HG02885 (cell line): ENCODE results near the gene ZC3H13.

Experiments
- ATAC-seq: cut with Tn5 transposase; IDR thresholded peaks from one replicate; pipeline ENCODE4 v1.9.1; 2021; ENCODE audit warnings: mild to moderate bottlenecking; ENCODE audit not compliant: unreplicated experiment, poor library complexity

The ZC3H13 gene

DNA sequence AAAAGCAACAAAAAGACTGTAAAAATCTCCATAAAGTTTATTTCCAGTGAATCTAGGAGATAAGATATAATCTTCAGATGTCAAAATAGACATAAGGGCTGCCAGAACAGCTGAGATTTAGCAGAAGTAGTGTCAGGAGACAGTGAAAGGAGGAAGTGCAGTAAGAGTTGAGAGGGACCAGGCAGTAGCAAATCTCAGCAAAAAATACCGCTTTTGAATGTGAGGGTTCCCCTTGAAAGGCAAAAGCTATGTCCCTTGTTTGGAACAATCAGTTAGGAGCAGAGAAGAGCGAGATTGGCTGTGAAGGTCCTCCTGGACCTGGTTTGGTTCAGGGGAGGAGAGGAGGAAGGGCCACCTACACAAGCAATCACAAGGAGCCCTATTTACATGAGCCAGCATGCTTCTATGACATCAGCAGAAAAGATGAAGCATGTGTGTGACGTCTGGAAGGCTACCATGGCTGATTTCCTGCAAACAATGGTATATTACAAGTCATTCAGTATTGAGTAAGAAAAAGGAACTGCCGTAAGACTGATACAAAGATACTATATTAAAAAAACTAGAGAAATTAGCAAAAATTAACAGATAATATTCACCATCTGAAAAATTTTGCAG lies 102.1 kb downstream of the ZC3H13 start:
- no peak for ATAC-seq

DNA sequence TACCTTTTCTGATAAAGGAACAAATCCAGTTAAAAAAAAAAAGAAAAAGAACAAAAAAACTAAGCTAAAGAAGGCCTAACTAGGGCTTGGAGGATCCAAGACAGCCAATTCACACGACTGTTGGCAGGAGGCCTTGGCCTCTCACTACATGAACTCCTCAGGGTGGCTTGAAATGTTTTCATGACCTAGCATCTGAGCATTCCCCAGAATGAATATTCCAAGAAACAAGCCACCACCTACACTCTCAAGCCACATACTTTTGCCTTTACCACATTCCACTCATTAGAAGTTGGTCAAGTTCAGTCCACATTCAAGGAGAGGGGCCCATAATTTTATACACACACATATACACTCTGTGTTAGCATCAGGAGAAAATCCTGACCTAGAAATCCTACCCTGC lies 103.4 kb downstream of the ZC3H13 start:
- ATAC-seq = no peak

DNA sequence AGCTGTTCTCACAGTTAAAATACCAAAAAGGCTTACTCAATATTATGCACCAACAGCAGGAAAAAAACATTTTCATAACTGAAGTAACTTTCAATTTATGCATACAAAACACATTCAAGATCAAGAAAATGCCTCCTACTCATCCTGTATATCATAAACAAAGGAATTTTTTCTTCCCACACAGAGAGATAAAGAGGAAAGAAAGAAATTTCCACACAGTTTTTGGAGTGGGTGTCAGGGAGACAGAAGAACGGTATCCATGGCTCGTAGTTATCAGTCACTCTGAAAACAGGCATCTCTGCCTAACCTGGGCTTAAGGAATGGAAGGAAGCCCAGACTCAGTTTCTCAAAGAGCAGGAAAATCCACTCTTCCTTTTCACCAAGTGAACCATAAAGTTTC lies 108.6 kb downstream of the ZC3H13 start:
- no peak for ATAC-seq

DNA sequence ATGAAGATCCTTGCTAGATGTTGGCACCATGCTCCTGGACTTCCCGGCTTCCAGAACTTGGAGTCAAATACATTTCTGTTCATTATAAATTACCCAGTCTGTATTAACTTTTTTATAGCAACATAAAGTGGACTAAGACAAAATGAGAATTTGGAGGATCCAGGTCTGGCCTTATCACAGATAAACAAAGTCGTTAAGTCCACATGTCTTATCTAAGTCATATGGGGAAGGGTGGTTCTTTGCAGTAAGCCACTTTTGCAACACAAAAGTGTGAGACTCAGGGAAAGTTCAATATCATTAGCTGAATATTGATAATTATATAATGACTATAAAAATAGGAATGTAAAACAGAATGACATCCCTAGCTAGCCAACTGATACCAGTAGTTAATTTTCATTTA lies 109.4 kb downstream of the ZC3H13 start:
- ATAC-seq = no peak

DNA sequence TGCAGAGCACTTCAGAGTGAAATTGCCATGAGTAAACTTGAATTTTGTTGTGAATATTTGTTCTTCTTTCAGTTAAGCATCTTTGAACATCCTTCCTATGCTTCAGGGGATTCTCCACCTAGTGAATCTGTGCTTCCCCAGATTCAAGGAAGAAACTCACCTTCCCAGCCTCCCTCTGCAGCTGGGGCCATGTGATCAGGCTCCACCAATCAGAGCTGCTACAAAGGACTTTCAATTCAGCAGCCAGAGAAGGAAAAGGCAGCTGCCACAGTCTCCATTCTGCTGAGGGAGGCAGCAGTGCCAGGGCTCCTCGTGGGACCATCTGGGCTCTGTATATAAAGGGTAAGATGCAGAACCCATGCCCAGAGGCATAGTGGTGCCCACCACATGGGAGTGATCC lies 111.3 kb downstream of the ZC3H13 start:
- ATAC-seq = no peak

DNA sequence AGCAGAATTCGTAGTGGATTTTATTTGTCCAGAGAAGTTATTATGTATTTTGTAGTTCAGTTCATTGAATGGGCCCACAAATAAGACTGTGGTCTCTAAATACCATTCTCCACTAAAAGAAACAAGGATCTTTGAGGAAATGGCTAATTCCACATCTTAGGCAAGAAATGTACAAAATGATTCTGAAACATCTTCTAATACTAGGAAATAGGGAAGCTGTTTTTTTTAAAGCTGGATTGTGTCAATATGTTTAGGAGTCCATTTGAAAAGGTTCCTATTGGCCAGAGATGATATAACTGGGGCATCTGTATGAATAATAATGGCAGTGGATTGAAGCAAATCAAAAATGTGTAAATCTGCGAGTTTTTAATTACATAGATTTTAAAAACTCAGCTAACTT lies 112.5 kb downstream of the ZC3H13 start:
- no peak for ATAC-seq

DNA sequence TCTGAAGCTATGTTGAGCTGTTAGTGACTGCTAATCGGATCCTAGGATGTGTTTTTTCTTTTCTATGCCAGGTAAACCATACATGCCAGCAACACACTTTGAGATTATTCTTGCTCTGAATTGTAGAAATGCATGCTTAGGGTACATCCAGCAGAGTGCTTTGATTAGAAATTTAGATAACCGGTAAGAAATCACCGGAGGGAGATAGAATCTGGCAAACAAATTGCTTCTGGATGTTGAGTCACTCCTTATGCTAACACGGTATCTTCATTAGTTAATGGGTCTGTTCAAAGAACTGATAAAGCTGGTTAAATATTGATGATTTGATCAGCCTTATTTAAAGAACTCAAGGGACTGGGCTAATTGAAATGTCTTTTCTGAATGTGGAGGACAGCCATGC lies 115.9 kb downstream of the ZC3H13 start:
- no peak for ATAC-seq

DNA sequence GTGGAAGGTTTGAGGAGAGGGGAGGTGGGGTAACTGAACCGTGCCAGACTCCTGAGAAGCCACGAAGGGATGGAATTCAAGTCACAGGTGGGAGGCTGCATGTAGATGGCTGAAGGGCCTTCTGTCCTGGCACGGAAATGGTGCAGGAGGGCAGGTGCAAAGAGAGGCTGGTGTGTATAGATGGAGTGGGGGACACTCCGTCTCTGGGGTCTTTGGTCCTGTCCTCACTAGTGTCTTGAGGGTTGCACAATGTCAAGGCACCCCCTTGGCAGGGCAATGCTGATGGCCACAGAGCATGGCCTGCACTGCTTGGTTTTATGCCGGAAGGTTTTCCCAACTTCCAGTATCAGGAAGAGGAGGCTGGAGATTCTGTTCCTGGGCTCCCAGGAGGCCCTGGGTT lies 118.3 kb downstream of the ZC3H13 start:
- ATAC-seq = no peak

DNA sequence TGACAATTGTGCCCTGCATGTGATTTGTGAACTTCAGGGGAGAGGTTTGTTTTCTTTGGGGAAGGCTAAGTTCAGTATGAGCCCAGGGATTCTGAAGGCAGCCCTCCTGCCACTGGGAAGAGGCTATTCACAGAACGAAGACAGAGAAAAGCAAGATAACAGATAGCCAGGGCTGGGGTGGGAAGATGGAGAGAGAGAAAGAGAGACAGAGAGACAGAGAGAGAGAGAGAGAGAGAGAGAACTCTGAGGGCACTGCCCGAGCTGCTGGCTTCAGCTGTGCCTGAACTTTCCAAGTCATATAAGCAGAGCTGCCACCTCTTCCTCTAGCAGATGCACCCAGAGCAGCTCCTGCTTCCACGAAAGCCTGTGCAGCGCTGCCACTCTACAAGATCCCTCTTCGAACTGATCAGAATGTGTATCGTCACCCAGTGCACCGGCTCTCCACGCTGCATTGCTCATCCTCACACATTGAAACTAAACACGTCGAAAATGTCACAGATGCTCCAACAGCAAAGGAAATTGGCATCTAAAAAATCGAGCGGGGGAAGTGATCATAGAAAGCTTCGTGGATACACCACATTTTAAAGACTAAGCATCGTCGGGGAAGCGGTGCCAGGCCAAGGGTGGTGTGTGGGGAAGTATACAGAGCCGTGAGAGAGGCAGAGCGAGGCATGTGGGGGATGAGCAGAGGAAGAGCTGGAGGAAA lies 119.2 kb downstream of the ZC3H13 start:
- no peak for ATAC-seq

DNA sequence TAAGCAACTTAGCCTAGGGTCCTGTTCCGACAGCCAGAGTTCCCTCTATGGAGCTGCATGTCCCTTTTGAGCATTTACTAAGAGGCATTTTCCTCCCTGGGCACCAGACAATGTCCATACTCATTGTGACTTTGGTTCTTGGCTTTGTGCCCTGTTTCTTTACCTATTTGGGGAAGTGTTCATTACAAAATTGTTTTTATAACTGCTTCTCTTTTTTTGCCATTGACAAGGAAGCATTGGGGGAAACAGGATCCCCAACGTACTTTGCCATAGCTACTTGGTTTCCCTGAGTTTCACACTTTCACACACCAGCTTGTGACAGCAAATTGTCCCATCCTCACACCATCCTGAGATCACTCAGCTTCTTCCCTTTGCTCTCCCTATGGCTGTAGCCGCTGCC lies 119.9 kb downstream of the ZC3H13 start:
- no peak for ATAC-seq

DNA sequence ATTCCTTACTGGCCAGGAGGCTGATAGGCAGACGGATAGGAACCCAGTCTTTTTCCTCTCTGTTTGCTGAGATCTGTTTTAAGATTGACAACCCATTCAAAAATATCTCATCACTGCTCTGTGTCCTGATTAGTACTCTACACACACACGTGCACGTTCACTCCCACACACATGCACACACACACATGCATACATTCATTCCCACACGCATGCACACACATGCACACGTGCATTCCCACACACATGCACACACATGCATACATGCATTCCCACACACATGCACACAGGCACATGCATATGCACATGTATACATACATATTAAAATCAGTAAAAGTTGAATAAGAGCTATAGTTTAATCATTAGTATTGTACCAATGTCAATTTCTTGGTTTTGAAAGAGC lies 120.4 kb downstream of the ZC3H13 start:
- ATAC-seq = no peak

DNA sequence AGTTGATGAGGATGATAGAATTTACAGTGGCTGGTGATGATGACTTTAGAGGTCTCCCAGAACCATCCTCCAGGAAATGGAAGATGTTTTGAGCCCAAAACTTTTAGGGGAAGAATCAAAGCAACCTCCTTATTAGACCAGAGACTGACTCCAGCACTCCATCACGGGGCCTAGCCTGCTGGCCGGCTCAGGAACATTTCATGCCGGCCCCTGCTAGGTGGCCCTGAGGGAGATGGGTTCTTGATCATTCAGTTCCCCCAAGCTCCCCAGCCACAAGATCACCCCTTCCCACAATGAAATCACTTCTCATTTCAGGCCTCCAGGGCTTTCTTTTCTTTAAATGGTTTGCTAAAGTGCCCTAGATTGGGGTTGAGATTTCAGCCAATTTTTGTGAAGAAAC lies 121.3 kb downstream of the ZC3H13 start:
- ATAC-seq = no peak

DNA sequence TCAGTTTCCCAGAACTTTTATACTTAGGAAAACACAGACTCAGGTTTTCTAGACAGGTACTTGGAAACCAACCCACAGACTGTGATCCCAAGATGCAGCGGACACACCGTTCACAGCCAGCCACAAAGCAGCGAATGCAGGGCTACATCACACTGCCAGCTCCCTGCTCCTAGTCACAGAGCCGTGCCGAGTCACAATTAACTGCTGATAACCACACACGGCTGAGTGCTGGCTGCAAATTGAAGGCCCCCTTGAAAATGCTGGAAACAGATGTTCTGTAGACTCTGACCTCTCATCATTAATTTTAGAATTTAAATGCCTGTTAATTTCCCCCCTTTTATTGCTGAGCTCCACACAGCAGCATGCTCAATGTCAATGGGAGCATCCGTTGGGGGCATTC lies 122.4 kb downstream of the ZC3H13 start:
- no peak for ATAC-seq

DNA sequence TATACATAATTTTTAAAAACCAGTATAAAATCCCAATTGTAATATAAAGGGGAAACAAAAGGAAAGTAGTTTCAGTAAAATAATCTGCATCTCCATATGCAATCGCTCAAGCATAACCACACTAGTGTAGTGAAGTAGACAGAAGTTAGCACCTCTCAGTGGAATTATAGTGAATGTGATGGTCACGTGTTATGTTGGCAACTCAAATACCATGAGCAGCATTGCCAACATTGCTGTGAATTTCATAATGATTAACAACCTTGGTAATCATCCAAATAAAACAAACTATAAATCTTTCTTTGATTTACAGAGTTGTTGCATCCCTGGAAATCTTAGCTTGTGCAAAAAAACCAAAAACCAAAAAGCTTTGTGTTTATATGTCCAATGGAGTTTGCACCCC lies 123.7 kb downstream of the ZC3H13 start:
- no peak for ATAC-seq

DNA sequence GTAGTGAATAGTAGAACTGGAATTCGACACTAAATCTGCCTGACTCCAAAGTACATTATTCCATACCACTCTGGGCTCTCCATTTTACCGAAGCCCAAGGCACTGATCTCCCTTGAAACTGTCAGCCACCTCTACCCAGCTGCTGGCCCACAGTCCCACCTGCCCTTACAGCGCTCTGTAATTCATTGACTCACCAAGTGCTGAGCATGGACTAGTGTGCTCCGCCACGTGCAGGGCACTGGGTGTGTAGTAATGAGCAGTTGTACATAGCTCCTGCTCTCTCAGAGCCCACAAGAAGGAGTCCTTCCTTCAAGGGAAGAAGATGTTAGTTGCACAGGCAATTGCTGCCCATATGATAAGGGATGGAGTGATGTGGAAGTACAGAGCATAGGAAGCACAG lies 124.4 kb downstream of the ZC3H13 start:
- no peak for ATAC-seq

DNA sequence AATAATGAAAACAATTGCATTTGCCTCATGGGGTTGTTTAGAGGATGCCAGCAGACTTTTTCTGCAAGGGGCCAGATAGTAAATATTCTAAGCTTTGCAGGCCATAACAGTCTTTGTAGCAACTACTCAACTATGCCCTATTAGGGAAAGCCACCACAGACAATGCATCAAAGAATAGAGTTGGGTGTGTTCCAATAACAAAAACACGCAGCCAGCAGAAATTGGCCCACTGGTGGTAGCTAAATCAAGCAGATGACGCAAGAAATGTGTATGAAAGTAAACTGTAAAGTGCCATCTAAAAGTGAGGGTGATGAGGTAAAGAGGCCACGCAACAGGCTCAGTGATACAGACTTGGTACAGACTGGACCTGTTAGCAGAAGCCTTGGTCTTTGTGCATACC lies 125.8 kb downstream of the ZC3H13 start:
- ATAC-seq = no peak

DNA sequence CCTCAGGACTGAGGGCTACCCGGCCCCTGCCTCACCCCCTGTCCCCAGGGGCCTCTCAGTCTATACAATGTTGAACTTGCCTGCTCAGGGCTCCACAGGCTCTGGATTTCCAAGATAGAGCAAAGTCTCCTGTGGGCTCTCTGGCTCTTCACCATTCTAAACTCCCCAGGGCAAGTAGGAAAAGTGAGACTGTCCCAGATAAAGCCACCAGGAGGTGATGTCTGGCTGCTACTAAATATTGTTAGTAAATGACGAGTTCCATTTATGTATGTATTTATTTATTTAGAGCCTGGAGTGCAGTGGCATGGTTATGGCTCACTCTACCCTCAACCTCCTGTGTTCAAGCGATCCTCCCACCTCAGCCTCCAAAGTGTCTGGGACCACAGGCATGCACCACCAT lies 127.4 kb downstream of the ZC3H13 start:
- ATAC-seq = no peak

DNA sequence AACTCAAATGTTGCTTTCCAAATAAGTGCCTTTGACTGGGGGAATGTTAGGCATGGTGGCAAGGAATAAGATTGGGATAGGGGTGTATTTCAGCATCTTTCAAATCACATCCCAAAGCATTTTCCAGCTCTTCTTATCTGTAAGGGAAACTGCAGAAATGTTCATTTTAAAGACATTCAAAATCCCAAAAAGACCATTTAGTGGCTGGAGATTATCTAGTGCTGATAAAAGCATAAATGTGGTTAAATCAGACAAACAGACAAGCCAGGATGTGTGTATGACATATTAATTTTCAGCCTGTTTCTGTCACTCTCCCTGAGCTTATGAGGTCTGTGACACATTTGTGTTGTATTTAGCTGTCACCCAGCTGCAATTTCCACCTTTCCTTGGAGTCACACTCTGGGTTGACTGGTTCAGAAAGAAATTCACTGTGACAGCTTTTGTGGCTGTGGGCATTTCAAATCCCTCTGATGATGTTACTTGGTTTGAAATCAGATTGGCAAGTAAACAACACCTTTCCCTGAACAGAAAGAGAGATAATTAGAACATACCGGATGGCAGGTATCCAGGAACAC lies 131.3 kb downstream of the ZC3H13 start:
- ATAC-seq = no peak

DNA sequence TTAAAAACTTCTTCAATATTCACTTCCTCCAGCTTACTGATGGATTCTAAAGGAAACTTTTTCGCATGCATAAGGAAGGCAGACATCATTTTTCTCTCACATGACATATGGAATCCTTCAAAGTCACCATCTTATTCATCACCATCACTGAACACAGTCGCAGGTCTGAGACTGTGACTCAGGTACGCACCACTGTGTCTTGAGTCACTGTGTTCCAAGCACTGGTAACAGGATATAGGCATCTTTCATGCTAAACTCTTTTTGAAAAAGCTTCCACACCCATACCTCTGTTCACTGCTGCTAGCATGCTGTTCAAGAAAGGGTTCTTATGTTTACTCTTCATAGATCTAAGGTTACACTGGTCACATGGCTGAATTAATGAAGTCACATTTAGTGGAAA lies 133.9 kb downstream of the ZC3H13 start:
- ATAC-seq = no peak

DNA sequence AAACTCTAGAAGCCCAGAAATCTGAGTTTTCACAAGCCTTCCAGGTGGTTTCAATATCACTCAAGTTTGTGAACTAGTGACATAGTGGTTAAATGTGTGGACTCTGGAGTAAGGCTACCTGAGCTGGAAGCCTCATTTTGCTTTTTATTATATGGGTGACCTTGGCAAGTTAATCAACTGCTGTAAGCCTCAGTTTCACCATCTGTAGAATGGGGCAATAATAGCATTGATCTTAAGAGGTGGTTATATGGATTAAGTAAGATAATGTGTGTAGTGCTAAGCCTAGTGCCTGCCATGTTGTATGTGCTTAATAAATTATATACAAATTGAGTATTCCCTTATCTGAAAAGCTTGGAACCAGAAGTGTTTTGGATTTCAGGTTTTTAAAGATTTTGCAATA lies 135.5 kb downstream of the ZC3H13 start:
- ATAC-seq = no peak

DNA sequence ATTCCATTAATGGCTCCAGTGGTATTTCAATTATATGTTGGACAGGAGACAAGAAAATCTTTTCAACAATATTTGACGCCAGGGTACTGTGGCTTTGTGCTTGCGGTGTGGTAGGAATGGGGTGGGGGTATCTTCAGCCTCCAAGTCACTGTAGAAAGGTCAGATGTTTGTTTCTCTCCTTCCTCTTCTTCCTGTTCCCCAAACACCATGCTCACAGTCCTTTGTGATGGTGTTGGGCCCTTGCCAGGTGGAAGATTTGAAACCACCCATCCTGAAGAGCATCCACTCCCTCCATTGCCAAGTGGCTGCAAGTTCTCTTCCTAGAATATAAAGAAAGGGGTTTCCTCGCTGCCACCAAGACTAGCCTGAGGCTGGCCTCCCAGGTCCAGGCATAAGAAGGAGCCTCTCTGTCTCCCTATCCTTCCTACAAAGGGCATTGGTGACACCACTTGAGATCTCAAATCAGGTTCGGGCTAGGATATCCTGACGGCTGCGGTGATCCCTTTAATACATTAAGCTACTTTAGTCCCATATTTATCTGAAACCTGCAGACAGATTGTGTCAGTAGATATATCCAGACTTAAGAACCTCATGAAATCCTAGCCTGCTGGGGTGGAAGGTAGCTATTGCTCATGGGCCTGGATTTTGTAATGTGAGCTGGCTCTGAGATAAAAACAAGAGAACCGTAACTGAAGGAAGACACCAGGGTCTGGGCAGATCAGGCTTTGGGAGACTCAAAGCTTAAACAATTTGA lies 136.7 kb downstream of the ZC3H13 start:
- no peak for ATAC-seq
